GM21515 (cell line): Measurements from ENCODE around the gene SPATA6L.
"Not testable (repeated sequence)": the region's sequence is repeated elsewhere in the genome, so short reads cannot be mapped to it uniquely, and the experiment has no call there.

Source experiments
- ATAC-seq: cut with Tn5 transposase; IDR thresholded peaks from one replicate; pipeline ENCODE4 v1.9.1; 2021; ENCODE audit not compliant: unreplicated experiment

SPATA6L gene

DNA sequence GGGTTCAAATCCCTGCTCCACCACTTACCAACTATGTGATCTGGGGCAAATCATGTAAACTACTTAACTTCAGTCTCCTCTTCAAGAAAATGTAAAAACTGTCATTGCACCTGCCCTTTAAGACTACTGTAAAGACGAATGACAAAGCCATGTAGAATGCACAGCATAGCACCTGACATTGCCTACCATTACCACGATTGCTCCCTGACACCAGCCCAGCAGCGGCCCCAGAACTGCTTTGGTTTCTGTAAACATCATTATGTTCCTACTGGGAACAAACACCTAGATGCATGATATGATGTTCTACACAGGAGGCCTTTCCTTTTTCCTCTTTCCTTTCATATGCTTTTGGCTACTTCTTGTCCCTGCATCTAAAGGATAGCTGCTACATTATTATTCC, 27.3 kb downstream of the SPATA6L start:
- no peak for ATAC-seq

GRCh38 chr9:4630836-4631235, 35.4 kb downstream of the SPATA6L start:
- no peak for ATAC-seq

GRCh38 chr9:4622016-4622415, 44.3 kb downstream of the SPATA6L start:
- ATAC-seq: no peak

DNA sequence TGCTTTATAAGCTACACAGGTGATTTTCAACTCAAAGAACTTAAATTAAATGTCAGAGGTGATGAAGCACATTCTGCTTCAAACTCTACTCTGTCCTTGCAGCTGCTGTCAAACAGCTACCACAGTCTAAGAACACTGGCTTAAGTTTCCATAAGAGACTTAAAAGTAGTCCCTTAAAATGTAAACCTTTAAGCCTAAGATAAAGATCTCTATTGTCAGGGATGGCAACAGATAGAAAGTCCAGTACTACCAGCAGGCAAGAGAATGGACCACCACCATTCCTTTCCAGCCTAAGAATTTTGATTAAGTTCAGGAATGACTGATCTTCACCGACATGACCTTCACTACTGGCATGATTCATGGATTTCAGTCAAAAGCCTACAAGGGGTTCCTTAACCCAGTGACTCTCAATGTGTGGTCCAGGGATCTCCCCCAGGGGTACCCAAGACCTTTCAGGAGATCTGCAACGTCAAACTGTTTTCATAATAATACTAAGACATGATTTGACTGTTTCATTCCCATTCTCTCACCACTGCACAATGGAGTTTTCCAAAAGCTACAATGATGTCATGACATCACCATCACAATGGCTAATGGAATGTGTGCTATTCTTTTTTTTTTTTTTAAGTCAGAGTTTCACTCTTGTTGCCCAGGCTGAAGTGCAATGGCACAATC, 45.3 kb downstream of the SPATA6L start:
- no peak for ATAC-seq

DNA sequence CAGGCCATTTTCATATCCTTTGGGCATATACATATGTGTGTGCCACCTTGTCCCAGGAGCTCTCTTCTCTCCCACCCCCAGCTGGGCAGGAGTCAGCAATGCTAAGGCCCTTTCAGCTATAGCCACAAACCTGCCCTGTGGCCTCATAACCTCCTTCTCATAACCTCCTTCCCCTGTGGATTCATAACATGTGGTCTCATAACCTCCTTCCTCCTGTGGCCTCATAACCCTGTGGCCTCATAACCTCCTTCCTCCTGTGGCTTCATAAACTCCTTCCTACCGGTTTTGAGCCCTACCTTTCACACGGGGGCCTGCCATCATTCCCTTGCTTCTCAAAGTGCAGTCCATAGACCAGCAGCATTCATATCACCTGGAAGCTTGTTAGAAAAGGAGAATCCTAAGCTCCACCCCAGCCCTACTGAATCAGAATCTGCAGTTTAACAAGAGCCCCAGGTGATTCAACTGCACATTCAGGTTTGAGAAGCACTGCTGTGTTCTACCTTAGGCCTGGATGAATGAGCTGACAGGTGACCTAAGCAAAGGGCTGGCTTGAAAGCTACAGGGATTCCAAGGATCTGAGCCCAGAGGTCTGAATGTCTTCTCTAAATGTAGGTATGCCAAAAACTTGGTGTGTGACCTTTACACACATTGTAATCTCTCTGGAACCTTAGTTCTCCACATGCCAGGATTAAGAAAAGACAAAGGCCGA, 46.1 kb downstream of the SPATA6L start:
- ATAC-seq: no peak

- ATAC-seq: no peak
Measured at GRCh38 chr9:4618700-4619099, 47.6 kb downstream of the SPATA6L start.

DNA sequence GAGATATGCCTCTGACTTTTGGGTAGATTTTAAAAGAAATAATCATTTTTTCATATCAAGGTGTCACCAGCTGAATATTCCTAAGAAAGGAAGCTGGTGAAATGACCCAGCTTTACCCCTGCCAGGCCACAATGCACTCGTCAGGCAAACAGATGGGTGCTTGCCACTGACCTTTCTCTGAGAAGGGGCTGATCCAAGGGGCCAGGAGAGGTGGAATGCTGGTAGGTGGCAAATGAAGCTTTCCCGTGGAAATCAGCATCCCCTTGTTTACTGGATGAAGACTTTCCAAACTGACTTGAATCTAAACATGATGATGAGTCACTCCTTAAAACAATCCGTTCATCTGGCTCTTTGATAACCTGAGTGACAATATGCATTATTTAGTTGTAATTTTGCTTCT, 48.5 kb downstream of the SPATA6L start:
- no peak for ATAC-seq

DNA sequence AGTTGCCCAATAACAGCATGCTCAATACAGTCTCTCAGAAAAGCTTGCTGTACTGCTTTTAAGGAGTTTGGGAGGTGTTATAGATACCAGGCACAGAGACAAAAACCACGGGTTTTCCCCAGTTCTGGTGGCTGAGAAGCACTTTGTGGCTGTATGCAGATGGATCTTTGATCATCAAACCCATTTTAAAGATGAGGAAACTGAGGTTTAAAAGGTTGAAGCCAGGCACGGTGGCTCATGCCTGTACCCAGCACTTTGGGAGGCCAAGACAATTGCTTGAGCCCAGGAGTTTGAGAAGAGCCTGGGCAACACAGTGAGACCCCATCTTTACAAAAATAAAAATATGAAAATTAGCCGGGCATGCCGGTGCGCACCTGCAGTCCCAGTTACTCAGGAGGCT, 50.5 kb downstream of the SPATA6L start:
- no peak for ATAC-seq

GRCh38 chr9:4615251-4615650, 51.0 kb downstream of the SPATA6L start:
- ATAC-seq: no peak

GRCh38 chr9:4614627-4615026, 51.7 kb downstream of the SPATA6L start:
- ATAC-seq: no peak

DNA sequence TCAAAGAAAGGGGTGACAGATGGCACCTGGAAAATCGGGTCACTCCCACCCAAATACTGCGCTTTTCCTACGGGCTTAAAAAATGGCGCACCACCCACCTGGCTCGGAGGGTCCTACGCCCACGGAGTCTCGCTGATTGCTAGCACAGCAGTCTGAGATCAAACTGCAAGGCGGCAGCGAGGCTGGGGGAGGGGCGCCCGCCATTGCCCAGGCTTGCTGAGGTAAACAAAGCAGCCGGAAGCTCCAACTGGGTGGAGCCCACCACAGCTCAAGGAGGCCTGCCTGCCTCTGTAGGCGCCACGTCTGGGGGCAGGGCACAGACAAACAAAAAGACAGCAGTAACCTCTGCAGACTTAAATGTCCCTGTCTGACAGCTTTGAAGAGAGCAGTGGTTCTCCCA, 60.2 kb downstream of the SPATA6L start:
- not testable (repeated sequence) for ATAC-seq

GRCh38 chr9:4604678-4605095, 61.6 kb downstream of the SPATA6L start:
- ATAC-seq: peak; percentile 87

- ATAC-seq: no peak
Measured at GRCh38 chr9:4603830-4604229, 62.5 kb downstream of the SPATA6L start.

- no peak for ATAC-seq
Measured at GRCh38 chr9:4600368-4600767, 65.9 kb downstream of the SPATA6L start.

GRCh38 chr9:4596165-4596922, 69.9 kb downstream of the SPATA6L start:
- no peak for ATAC-seq

GRCh38 chr9:4594994-4595393, 71.3 kb downstream of the SPATA6L start:
- no peak for ATAC-seq

DNA sequence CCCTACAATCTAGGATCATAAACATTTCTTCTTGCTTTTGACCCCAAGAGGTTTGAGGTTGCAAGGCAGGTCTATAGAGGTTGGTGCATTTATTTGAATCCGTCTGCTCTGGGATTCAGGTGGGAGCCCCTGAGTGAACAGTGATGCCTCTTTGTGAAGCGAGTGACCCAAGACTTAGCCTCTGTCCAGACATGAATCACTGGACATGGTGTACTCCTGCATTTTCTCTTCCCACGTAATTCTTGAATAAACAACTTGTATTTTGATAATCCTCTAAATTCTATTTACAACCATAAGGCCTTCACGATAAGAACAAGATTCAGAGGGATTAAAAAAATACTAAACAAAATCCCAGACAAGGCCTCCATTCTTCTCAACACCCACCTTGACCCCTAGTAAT, 71.7 kb downstream of the SPATA6L start:
- ATAC-seq: no peak

DNA sequence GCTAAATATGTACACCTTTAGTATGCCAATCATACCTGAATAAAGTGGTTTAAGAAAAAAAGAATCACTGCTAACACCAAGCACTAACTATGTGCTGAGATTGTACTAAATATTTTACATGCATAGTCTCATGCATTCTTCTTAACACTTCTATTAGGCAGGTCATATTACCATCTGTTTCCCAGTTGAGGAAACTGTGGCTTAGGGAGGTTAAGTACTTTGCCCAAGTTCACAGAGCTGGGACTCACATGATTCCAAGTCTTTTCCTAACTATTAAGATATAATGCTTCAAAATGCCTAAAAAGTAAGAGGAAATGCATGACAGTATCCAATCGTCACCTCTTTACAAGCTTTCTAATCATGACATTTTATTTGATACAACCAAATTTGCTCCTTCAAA, 73.4 kb downstream of the SPATA6L start:
- ATAC-seq: no peak

DNA sequence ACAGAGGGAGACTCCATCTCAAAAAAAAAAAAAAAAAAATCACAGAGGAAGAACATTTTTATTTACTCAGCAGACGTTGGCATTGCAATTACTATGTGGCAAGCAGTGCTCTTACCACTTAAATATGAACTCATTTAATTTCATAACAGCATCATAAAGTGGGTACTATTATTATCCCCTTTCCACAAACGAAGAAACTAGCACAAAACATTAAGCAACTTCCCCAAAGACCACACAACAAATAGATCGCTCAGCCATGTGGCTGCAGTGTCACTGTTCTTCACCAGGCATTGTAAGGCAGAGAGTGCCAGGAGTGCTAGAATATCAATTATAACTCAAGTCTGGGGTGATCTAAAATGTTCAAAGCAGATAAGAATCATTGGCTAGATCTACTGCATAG, 74.0 kb downstream of the SPATA6L start:
- no peak for ATAC-seq

DNA sequence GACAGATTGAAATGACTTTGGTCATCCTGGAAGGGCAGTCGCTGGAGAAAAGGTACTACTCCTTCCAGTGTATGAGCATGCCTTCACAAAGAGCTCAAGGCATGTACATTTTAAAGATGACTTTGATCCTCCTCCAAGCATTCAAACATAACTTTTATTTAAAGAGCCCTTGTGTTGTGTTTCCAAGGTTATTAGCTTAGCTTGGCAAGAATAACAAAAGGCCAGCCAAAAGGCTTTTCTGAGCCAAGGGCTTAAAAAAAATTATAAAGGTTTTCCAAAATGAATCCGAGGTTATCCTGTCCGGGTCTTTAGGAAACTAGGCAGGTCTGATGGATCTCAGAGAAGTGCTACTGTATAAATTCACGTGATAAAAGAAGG, 75.2 kb downstream of the SPATA6L start:
- no peak for ATAC-seq

DNA sequence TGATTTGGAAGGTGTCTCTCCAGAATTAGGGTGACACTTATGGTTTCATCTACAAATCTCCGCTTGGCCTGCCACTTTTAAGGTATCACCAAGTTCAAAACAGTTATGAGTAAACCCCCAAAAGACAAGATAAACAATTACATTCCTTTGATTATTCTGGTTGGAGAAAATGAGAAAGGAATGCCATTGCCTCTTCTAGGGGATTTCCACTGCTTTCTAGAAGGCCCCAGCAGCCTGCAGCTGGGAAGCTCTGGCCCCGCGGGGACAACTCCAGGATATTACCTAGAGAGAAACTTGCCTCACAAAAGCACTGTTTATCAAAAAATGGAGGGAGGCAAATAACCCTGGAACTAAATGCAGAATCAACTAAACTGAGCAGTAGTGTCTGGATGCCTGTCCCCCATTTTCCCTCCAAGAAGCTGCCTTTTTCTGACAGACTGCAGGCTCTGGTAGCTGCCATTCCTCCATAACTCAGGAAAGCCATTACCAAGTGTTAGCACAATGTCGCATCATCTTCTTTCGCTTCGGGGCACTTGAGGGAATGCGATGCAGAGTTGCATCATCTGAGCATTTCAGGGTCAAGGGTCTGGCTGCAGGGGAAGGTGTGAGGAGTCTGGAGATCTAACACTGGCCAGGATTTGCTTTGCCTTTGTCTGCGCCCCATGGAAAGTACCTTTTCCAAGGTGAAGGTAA, 75.7 kb downstream of the SPATA6L start:
- ATAC-seq: no peak

GRCh38 chr9:4588721-4589120, 77.6 kb downstream of the SPATA6L start:
- no peak for ATAC-seq
